Measurements from ENCODE around the gene CNKSR3. TPM values are rescaled to one million over a fixed set of nuclear protein-coding genes. Genes with fewer than 3 reads are reported as not detected.
"Not testable (repeated sequence)": the region's sequence is repeated elsewhere in the genome, so short reads cannot be mapped to it uniquely, and the experiment has no call there.

The CNKSR3 gene
- 0.31 TPM for total RNA-seq

DNA sequence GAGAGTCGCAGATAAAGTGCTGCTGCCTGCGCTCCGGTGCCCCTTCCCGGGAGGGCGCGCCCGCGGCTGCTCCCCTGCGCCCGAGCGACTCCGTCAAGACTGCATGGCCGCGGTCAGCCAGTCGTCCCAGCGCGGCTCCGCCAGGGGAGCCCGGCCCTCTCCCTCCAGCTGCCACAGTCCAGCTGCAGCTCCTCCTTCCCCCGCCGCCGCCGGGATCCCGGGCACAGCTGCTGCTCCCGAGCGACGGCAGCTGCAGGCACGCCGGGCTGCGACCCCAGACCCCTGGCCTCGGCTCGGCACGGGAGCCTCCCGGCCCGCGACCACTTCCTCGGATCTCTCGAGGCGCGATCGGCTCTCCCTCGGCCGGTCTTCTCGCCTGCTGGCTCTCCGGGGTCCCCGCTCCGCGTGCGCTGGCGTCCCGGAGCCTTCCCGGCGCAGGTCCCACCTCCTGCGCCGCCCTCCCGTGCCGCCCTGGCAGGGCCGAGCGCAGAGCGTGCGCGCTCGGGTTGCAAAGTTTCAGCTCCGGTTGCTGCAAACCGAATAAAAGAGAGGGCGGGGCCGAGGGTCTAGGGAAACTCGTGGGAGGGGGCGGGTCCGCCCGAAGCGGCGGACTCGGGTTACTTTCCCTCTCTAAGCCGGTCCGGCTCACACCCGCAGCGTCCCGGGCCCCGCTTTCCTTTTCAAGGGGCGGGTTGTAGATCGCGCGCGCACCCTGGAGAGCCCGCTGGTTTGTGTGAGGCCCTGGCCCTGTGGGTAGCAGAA lies at the start of gene CNKSR3:
Gene CNKSR3, minus strand, starts transcription at position 542 of the 762 bp plus-strand sequence. CDS start 571 bp downstream, outside the sequence.
- H3K9me3 ChIP-seq (ENCODE audit: low read depth, low read length): no peaks in the 10 kb centered on the region
- H3K4me3 ChIP-seq (ENCODE audit: low read length): peak within 1 kb of the TSS; percentile 36
- peaks cover 13% of the 10 kb centered on the region for H3K4me1 ChIP-seq (ENCODE audit: insufficient read depth, low read length)
- H3K27me3 ChIP-seq (ENCODE audit: insufficient read depth, low read length): peaks cover 34% of the 10 kb centered on the region

DNA sequence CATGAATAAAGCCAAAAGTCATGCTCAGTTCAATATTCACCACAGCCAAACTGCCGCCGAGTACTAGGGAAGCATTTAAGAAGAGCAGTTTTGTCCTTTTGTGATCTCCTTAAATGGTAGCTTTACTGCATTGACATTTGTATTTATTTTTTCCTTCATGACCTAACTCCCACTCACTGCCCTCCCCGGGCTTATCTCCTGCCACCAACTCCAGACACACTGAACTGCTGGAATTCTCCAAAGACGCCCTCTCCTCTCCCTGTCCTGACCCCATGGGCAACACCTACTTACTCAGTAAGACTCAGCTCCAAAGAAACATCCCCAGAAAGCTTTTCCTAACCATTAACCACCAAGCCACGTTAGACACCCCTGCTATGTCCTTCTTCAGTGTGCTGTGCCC lies 48.5 kb upstream of the CNKSR3 start:
- H3K27me3 ChIP-seq (ENCODE audit: insufficient read depth, low read length): no peaks in the 10 kb centered on the region
- no peaks in the 10 kb centered on the region for H3K9me3 ChIP-seq (ENCODE audit: low read depth, low read length)
- no peak overlapping the region for H3K4me3 ChIP-seq (ENCODE audit: low read length)
- H3K4me1 ChIP-seq (ENCODE audit: insufficient read depth, low read length): no peaks in the 10 kb centered on the region

DNA sequence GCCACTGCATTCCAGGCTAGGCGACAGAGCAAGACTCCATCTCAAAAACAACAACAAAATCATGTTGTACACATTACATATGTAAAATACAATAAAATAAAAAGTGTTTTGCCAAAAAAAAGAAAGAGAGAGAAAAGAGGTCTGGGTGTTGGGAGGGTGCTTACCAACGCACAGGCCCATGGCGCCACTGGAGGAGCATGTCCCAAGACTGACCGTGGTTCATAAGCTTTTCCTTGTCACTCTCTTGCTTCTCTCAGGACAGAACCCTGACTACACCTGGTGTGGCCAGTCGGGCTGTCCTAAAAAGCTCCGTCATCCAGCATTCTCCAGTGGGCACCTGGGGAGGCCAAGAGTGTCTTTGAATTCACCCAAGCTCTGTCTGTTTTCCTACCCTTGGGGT lies 48.0 kb upstream of the CNKSR3 start:
- H3K4me1 ChIP-seq (ENCODE audit: insufficient read depth, low read length): no peaks in the 10 kb centered on the region
- H3K9me3 ChIP-seq (ENCODE audit: low read depth, low read length): no peaks in the 10 kb centered on the region
- no peaks in the 10 kb centered on the region for H3K27me3 ChIP-seq (ENCODE audit: insufficient read depth, low read length)
- no peak overlapping the region for H3K4me3 ChIP-seq (ENCODE audit: low read length)

DNA sequence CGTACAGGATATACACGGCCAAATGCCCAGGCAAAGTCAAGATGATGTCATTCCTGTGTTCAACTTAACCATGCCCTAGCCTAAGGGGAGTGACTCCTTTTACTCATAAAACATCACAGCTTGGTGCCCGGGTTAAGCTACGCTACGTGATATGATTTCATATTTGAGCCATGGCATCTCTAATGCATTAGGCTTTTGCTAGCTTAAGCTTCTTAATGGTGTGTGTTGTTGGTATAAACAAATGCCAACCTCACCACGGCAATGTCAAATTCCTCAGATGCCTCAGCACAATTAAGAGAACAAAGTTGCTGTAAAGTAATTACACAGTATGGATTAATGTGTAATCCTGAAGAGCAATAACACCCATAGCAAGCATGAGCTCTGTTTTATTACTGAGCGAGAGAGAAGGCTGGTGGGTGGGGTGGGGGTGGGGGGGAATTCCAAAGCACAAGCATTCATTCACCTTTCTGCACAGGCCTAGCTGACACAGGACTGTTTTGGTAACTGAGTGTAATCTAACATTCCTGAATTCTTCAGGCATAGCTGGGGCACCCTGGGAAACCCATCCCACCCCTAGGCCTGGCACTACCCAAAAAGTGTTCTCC lies 44.7 kb upstream of the CNKSR3 start:
- no peaks in the 10 kb centered on the region for H3K9me3 ChIP-seq (ENCODE audit: low read depth, low read length)
- H3K27me3 ChIP-seq (ENCODE audit: insufficient read depth, low read length): no peaks in the 10 kb centered on the region
- no peaks in the 10 kb centered on the region for H3K4me1 ChIP-seq (ENCODE audit: insufficient read depth, low read length)
- no peak overlapping the region for H3K4me3 ChIP-seq (ENCODE audit: low read length)

DNA sequence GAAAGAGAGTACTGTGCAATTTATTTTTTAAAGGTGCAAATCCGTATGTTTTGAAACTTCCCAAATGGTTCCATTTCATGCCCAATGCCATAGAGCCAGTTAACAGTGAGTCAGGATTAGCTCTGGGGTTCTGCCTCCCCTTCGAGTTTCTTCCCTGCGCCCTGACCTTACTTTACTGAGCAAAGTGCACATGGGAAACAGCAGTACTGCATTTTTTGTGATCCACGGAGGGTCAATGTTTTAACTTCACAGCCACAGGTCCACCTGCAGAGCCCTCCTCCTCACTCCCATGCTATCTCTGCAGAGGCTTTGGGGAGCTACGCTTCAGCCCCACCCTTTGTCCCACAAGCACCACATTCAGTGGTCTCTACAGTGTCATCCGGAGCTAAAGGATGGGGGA lies 44.0 kb upstream of the CNKSR3 start:
- Histone ChIP-seq H3K4me1 (ENCODE audit: insufficient read depth, low read length) (no peaks in the 10 kb centered on the region), H3K4me3 (ENCODE audit: low read length) (no peak overlapping the region), H3K27me3 (ENCODE audit: insufficient read depth, low read length) (no peaks in the 10 kb centered on the region), H3K9me3 (ENCODE audit: low read depth, low read length) (no peaks in the 10 kb centered on the region)

DNA sequence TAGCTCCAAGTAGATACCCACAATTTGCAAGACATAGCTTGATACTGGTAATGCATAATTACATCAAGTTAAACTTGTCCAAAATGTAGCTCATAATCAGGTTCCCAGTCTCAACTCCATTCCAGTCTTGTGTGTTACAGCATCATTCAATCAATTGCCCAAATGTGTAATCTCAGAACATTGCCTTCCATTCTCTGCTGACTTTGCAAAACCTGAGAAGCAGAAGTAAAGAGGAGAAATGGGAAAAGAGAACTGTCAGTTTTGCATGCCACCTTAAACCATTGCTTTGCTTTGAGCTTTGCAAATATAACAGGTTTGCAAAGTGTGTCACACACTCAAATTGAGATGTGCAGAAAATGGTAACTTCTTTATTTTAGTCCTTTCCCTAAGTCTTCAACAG lies 40.3 kb upstream of the CNKSR3 start:
- Histone ChIP-seq H3K9me3 (ENCODE audit: low read depth, low read length) (no peaks in the 10 kb centered on the region), H3K4me3 (ENCODE audit: low read length) (no peak overlapping the region), H3K27me3 (ENCODE audit: insufficient read depth, low read length) (no peaks in the 10 kb centered on the region), H3K4me1 (ENCODE audit: insufficient read depth, low read length) (no peaks in the 10 kb centered on the region)

DNA sequence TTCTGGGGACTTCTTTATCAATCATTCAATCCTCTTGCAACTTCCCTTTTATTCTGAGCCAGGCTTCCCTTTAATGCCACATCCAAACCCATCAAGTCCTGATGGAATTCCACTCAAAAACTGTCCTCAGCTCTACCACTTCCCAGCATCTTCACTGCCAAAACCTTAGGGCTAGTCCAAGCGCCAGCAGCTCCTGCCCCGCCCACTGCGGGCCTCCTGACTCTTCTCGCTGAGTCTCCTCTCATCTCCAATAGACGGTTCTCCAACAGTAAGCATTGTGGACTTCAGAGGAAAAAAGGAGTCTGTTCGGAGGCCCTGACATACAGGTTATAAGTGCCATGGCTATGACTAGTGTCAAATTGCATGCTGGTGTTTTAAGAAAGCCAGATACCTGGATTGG lies 38.7 kb upstream of the CNKSR3 start:
- Histone ChIP-seq H3K4me3 (ENCODE audit: low read length) (no peak overlapping the region), H3K4me1 (ENCODE audit: insufficient read depth, low read length) (no peaks in the 10 kb centered on the region), H3K9me3 (ENCODE audit: low read depth, low read length) (no peaks in the 10 kb centered on the region), H3K27me3 (ENCODE audit: insufficient read depth, low read length) (no peaks in the 10 kb centered on the region)

DNA sequence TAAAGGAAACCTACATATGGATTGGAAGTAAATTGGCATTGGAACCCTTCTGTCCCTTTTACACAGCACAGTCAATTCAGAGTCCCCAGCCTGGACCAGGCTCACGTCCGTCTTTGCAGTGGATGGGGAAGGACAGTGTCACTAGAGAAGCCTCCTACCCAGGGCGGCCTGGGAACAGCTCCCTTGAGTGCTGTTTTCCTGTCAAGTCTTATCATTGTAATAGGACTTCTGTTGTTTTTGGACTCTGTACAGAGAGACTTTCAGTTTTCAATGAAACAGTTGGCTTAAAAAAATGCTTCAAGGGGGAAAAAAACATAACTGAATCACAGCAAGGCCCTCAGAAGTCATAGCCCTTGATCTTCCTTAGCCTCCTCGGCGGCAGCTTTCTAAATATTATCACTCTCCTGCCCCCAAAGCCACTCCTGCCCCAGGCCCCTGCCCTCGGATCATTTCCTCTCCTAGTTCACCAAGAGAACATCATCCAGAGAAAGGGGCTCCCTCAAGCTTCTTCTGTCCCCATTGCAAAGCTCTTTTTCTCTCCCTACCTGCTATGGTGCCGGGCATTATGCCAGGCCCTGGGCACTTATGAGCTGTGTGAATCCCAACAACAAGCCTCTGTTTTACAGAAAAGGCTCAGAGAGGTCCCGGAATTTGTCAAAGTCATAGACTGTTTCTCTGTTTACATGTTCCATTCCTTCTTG lies 37.8 kb upstream of the CNKSR3 start:
- Histone ChIP-seq H3K27me3 (ENCODE audit: insufficient read depth, low read length) (no peaks in the 10 kb centered on the region), H3K9me3 (ENCODE audit: low read depth, low read length) (no peaks in the 10 kb centered on the region), H3K4me3 (ENCODE audit: low read length) (no peak overlapping the region), H3K4me1 (ENCODE audit: insufficient read depth, low read length) (no peaks in the 10 kb centered on the region)

DNA sequence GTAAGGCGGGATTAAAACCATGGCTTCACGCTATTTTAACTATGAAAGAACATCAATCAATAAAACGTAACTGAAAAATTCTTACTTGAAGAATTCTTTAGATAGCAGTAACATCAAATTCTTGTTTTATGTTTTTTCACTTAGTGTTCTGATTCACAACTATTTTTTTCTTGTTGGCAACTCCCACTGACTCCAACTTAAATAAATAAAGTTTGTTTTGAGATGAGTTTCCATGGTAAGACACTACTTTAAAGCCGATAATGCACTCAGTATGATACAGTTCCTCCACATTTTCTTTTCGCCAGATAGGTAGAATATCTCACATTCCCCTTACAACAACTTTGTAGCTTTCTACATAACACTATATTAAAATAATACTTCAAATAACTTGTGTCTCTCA lies 33.1 kb upstream of the CNKSR3 start:
- Histone ChIP-seq H3K27me3 (ENCODE audit: insufficient read depth, low read length) (no peaks in the 10 kb centered on the region), H3K9me3 (ENCODE audit: low read depth, low read length) (no peaks in the 10 kb centered on the region), H3K4me1 (ENCODE audit: insufficient read depth, low read length) (no peaks in the 10 kb centered on the region), H3K4me3 (ENCODE audit: low read length) (no peak overlapping the region)

DNA sequence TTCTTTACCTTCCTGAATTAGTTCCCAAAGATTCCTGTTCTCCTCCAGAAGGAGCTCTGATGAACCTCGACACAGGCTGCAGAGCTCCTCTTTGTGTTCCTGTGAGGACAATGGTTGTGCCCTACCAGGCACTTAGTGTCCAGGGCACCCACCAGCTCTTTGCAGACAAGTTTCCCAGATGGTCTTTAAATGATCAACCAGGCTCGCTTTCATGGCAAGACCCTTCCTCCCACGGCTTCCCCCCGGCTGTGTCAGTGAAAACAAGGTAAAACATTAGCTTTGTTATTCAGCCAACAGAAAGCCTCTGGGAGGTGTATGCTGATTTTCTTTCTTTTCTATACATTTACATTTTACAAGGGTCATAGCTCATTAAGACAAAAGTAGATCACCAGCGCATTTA lies 32.3 kb upstream of the CNKSR3 start:
- Histone ChIP-seq H3K9me3 (ENCODE audit: low read depth, low read length) (no peaks in the 10 kb centered on the region), H3K4me3 (ENCODE audit: low read length) (no peak overlapping the region), H3K4me1 (ENCODE audit: insufficient read depth, low read length) (no peaks in the 10 kb centered on the region), H3K27me3 (ENCODE audit: insufficient read depth, low read length) (no peaks in the 10 kb centered on the region)

DNA sequence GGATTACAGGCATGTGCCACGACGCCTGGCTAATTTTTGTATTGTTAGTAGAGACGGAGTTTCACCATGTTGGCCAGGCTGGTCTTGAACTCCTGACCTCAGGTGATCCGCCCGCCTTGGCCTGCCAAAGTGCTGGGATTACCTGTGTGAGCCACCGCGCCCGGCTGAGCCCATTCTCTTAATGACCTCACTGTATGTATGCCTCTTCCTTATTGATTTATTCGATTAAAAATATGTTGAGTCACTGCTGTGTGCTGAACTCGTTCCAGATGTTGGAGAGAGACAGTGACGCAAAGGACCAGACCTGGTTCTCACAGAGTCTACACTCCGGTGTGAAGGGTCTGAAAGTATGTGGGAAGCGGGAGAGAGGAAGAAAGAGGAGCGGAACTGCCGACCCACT lies 31.4 kb upstream of the CNKSR3 start:
- H3K27me3 ChIP-seq (ENCODE audit: insufficient read depth, low read length); H3K4me3 ChIP-seq (ENCODE audit: low read length); H3K9me3 ChIP-seq (ENCODE audit: low read depth, low read length); H3K4me1 ChIP-seq (ENCODE audit: insufficient read depth, low read length): not testable (repeated sequence)

DNA sequence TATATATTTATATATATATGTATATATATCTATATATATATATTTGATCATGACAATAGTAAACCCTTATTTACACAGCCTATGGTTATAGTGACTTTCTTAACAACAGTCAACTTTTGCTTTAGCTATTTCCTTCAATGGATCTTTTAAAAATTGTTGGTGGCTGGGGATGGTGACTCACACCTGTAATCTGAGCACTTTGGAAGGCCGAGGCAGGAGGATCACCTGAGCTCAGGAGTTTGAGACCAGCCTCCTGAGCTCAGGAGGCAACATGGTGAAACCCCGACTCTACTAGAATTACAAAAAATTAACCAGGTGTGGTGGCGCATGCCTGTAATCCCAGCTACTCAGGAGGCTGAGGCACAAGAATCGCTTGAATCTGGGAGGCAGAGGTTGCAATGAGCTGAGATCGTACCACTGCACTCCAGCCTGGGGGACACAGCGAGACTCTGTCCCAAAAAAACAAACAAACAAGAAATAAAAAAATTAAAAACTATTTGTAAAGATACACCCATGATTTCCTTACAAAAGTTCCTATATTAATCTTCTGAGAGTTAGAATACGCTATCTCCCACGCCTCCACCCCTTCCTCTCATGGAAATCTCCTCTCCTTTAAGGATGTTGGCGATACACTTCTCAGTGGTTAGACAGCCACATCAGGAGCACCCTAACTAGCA lies 29.2 kb upstream of the CNKSR3 start:
- H3K4me3 ChIP-seq (ENCODE audit: low read length): no peak overlapping the region
- H3K27me3 ChIP-seq (ENCODE audit: insufficient read depth, low read length): no peaks in the 10 kb centered on the region
- no peaks in the 10 kb centered on the region for H3K9me3 ChIP-seq (ENCODE audit: low read depth, low read length)
- no peaks in the 10 kb centered on the region for H3K4me1 ChIP-seq (ENCODE audit: insufficient read depth, low read length)

DNA sequence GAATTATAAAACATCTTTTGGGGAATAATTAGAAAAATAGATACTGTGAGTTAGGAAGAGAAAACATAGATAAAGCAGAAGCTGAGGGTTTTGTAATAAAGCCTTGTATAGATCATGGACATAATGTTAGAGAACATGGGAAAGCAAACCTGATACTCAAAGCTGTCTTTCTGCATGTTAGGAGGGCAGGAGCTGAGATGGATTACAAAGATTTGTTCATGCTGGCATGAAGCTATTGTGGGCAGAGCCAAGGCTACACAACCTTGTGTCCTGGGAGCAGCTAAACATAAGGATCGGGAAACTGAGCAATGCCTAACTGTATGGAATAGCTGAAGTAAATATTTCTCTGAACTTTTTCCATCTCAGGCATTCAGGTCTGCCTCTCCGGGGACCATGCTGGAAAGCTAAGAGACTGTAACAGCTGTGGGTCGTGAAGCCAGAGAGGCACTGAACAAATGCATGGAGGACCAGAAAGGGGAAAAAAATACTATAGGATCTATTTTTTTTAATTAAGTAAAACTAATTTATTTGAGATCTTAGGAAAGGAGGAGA lies 28.2 kb upstream of the CNKSR3 start:
- H3K4me1 ChIP-seq (ENCODE audit: insufficient read depth, low read length): no peaks in the 10 kb centered on the region
- no peak overlapping the region for H3K4me3 ChIP-seq (ENCODE audit: low read length)
- no peaks in the 10 kb centered on the region for H3K9me3 ChIP-seq (ENCODE audit: low read depth, low read length)
- no peaks in the 10 kb centered on the region for H3K27me3 ChIP-seq (ENCODE audit: insufficient read depth, low read length)

DNA sequence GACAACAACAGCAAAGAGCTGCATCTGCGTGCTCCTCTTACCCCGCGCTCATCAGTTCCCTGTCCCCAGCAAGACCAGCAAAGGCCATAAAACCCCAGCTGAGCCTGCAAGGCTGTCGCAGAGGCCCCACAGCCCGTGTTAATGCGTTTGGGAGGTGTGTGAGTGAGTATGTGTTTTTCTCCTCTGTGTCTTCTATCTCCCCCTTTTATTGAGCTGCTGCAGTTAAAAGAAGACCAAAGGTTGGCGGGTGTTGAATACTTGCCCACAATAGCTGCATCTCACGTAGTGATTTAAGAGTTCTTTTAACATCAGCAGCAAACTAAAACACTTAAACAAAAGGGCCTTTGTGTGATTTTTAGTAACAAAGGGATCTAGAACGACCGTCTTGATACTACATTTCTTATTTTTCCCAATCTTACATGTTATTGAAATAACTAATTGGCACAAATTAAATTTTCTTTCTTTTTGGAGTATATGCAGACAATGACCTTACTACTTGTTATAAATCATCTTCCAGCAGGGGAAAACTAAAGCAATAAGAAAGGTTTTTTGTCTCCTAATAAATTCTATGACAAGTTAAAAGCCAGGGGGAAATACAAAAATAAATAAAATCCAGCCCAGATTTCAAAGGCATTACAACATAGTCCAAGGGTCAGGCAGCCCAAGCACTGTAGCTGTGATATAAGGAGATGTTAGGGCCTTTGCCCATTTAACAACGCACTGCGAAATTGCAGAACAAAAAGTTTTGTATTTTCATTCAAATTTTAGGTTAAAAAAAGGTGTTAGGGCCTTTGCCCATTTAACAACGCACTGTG lies 27.2 kb upstream of the CNKSR3 start:
- Histone ChIP-seq H3K4me3 (ENCODE audit: low read length) (no peak overlapping the region), H3K9me3 (ENCODE audit: low read depth, low read length) (no peaks in the 10 kb centered on the region), H3K4me1 (ENCODE audit: insufficient read depth, low read length) (no peaks in the 10 kb centered on the region), H3K27me3 (ENCODE audit: insufficient read depth, low read length) (no peaks in the 10 kb centered on the region)
